ENCODE results near the gene NHLRC1. TPM values are rescaled to one million over a fixed set of nuclear protein-coding genes. Genes with fewer than 3 reads are reported as not detected.

The NHLRC1 gene
- total RNA-seq, 1 experiment from 2014 or later, result 2.1 TPM

DNA sequence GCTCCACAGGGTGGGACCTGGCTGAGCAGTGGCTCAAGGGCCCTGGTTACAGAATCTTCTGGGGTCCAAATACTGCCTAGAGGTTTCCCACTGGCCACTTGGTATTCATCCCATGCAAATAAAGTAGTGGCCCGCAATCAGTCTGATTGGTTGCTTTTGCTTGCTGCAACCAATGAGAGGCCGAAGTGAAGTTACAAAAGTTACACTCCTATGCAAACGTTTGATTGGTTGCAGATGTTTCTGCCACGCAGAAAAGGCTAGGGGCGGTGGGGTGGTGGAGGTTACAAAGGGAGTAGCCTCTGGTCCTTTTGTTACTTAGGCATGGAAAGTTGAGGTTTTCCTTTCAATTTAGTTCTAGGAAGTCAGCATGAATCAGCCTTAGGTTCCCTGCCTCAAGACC is 3.6 kb upstream of the NHLRC1 start:
- Histone ChIP-seq H3K36me3 (ENCODE audit: control insufficient read depth, insufficient read depth, low read length) (no peaks in the 10 kb centered on the region; the same call in 1 of the 2 replicates), H3K27me3 (replicated peaks; ENCODE audit: control insufficient read depth, insufficient read depth, low read length) (no peaks in the 10 kb centered on the region; the same call in 1 of the 2 replicates), H3K4me3 (ENCODE audit: low read depth, low read length) (no peak overlapping the region), H3K9me3 (no peaks in the 10 kb centered on the region), H3K4me1 (0 out of 2 replicates have a peak, but pooled peaks cover 4% of the 10 kb centered on the region)
- intact Hi-C loops (cut with micrococcal nuclease; ENCODE audit: unreplicated experiment), result loop anchor here (10.0 kb wide), 1 partner anchor 541 kb away; no protein-coding TSS in a partner anchor
- ChIA-PET POLR2A (no interaction called here), CTCF (no interaction called here)
- no peak overlapping the region for H3K4me3 Mint-ChIP-seq (ENCODE audit: unreplicated experiment)
- no TSS peak for BruUV-seq (replicated peaks)
- no peak overlapping the region for H3K27ac Mint-ChIP-seq (ENCODE audit: unreplicated experiment)
- DNase-seq, result no peak
- peaks cover 6% of the 10 kb centered on the region for H3K36me3 Mint-ChIP-seq (ENCODE audit: insufficient read depth, unreplicated experiment)
- H3K9me3 Mint-ChIP-seq (ENCODE audit: unreplicated experiment), result no peaks in the 10 kb centered on the region
- TF ChIP-seq CTCF (IDR thresholded peaks at IDR 0.05; ENCODE audit: insufficient read depth in 1 of 2, low read depth in 1 of 2, low read length in 1 of 2, severe bottlenecking in 1 of 2, unreplicated experiment in 1 of 2), result no peak
- H3K27me3 Mint-ChIP-seq (ENCODE audit: insufficient read depth, unreplicated experiment), result peaks cover 3% of the 10 kb centered on the region
- peaks cover 7% of the 10 kb centered on the region for H3K4me1 Mint-ChIP-seq (ENCODE audit: low read depth, unreplicated experiment)

- Histone ChIP-seq H3K36me3 (ENCODE audit: control insufficient read depth, insufficient read depth, low read length) (no peaks in the 10 kb centered on the region), H3K4me1 (peaks cover 7% of the 10 kb centered on the region; the same call in 1 of the 2 replicates), H3K4me3 (ENCODE audit: low read depth, low read length) (no peak overlapping the region), H3K9me3 (no peaks in the 10 kb centered on the region), H3K27me3 (replicated peaks; ENCODE audit: control insufficient read depth, insufficient read depth, low read length) (no peaks in the 10 kb centered on the region; the same call in 1 of the 2 replicates)
- no peak overlapping the region for H3K27ac Mint-ChIP-seq (ENCODE audit: unreplicated experiment)
- BruUV-seq (replicated peaks), result no TSS peak
- peaks cover 6% of the 10 kb centered on the region for H3K36me3 Mint-ChIP-seq (ENCODE audit: insufficient read depth, unreplicated experiment)
- CTCF ChIA-PET, result interaction anchor here (0.9 to 2.6 kb wide), 7 partner anchors 12 to 538 kb away, joined by 3 to 10 read pairs (median 3); no protein-coding TSS in a partner anchor
- POLR2A ChIA-PET, result no interaction called here
- peaks cover 7% of the 10 kb centered on the region for H3K4me1 Mint-ChIP-seq (ENCODE audit: low read depth, unreplicated experiment)
- peak in 1 of 2 experiments; percentile 10 for DNase-seq
- no peaks in the 10 kb centered on the region for H3K9me3 Mint-ChIP-seq (ENCODE audit: unreplicated experiment)
- intact Hi-C loops (cut with micrococcal nuclease; ENCODE audit: unreplicated experiment), result loop anchor here (1.0 to 10.0 kb wide), 8 partner anchors 32 to 965 kb away; partner anchors contain the start of gene KIF13A
- H3K4me3 Mint-ChIP-seq (ENCODE audit: unreplicated experiment), result peak overlapping the region; percentile 76
- no peak for TF ChIP-seq CTCF (IDR thresholded peaks at IDR 0.05; ENCODE audit: insufficient read depth in 1 of 2, low read depth in 1 of 2, low read length in 1 of 2, severe bottlenecking in 1 of 2, unreplicated experiment in 1 of 2)
- H3K27me3 Mint-ChIP-seq (ENCODE audit: insufficient read depth, unreplicated experiment), result peaks cover 3% of the 10 kb centered on the region
Observed at GRCh38 chr6:18121580-18122127, 823 bp downstream of the NHLRC1 start.

DNA sequence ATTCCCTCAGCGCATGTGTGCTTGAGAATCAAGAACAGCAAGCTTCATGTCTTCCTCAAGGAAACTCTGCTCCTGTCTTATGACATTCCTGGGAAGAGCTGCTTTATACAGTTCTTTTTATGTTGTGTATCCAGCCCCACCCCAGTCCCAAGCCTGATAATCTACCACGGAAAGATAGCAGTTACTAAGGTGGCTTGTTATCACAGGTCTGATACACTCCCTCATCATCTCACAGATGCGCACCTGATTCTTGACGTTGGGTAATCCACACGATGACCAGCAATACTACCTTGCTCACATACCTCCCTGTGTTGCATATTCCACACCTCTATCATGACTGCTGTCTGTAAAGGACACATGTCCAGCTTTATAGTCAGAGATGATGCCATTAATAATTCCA is 3.2 kb downstream of the NHLRC1 start:
- H3K36me3 ChIP-seq (ENCODE audit: control insufficient read depth, insufficient read depth, low read length), result no peaks in the 10 kb centered on the region
- Mint-ChIP-seq H3K9me3 (ENCODE audit: unreplicated experiment) (no peaks in the 10 kb centered on the region), H3K36me3 (ENCODE audit: insufficient read depth, unreplicated experiment) (peaks cover 6% of the 10 kb centered on the region), H3K4me3 (ENCODE audit: unreplicated experiment) (no peak overlapping the region), H3K27ac (ENCODE audit: unreplicated experiment) (no peak overlapping the region), H3K4me1 (ENCODE audit: low read depth, unreplicated experiment) (peaks cover 7% of the 10 kb centered on the region), H3K27me3 (ENCODE audit: insufficient read depth, unreplicated experiment) (peaks cover 2% of the 10 kb centered on the region)
- ChIA-PET POLR2A (interaction anchor here (0.6 kb wide), 1 partner anchor 133 kb away, joined by 6 read pairs; no protein-coding TSS in a partner anchor), CTCF (interaction anchor here (0.6 to 0.7 kb wide), 2 partner anchors 42 to 88 kb away, joined by 4 to 6 read pairs; no protein-coding TSS in a partner anchor)
- TF ChIP-seq CTCF (IDR thresholded peaks at IDR 0.05; ENCODE audit: insufficient read depth in 1 of 2, low read depth in 1 of 2, low read length in 1 of 2, severe bottlenecking in 1 of 2, unreplicated experiment in 1 of 2), result no peak
- no peak overlapping the region for H3K4me3 ChIP-seq (ENCODE audit: low read depth, low read length)
- intact Hi-C loops (cut with micrococcal nuclease; ENCODE audit: unreplicated experiment), result no loop called here
- BruUV-seq (replicated peaks), result no TSS peak
- DNase-seq, result peak in 1 of 2 experiments; percentile 15
- no peaks in the 10 kb centered on the region for H3K9me3 ChIP-seq
- no peaks in the 10 kb centered on the region for H3K27me3 ChIP-seq (replicated peaks; ENCODE audit: control insufficient read depth, insufficient read depth, low read length)
- peaks cover 7% of the 10 kb centered on the region; the same call in 1 of the 2 replicates for H3K4me1 ChIP-seq

Data from Caco-2 (cell line).